Stimulated activated effector memory CD8-positive, alpha-beta T cell treated with anti-CD3 and anti-CD28 coated beads, Interleukin-12 subunit alpha, Interleukin-12 subunit beta, amount 100 ng/mL, for 72 hours (primary cell): ENCODE data around the gene FAF1.

Experiments used
- ATAC-seq: fragments of 150-1000 bp; cut with Tn5 transposase; 2 replicates; pipeline ENCODE4 v1.10.0; 2021
- DNase-seq, 2 donors: peaks; one replicate each; pipeline ENCODE4 v3.0.0; 2021 to 2022; ENCODE audit warnings: low spot score in 2 of 2
- H3K27ac Mint-ChIP-seq: one replicate; pipeline ENCODE4 v1.8.0; 2022; ENCODE audit warnings: mild to moderate bottlenecking, mixed read lengths
- H3K36me3 Mint-ChIP-seq: one replicate; pipeline ENCODE4 v1.8.0; 2022; ENCODE audit warnings: mild to moderate bottlenecking, mixed read lengths
- H3K4me1 Mint-ChIP-seq: one replicate; pipeline ENCODE4 v1.8.0; 2022; ENCODE audit warnings: mixed read lengths
- H3K4me3 Mint-ChIP-seq: one replicate; pipeline ENCODE4 v1.8.0; 2022; ENCODE audit warnings: mild to moderate bottlenecking, mixed read lengths
- H3K9me3 Mint-ChIP-seq: one replicate; pipeline ENCODE4 v1.8.0; 2022; ENCODE audit warnings: mixed read lengths

The FAF1 gene

GRCh38 chr1:50631161-50631560 lies 328.9 kb downstream of the FAF1 start:
- Mint-ChIP-seq H3K4me3 (no peak overlapping the region), H3K27ac (no peak overlapping the region), H3K4me1 (no peaks in the 10 kb centered on the region), H3K9me3 (no peaks in the 10 kb centered on the region), H3K36me3 (no peaks in the 10 kb centered on the region)
- ATAC-seq (peak; percentile 47), DNase-seq (no peak)

GRCh38 chr1:50622259-50622658 lies 337.8 kb downstream of the FAF1 start:
- no peak for DNase-seq
- no peak for ATAC-seq
- no peaks in the 10 kb centered on the region for H3K36me3 Mint-ChIP-seq
- no peaks in the 10 kb centered on the region for H3K9me3 Mint-ChIP-seq
- H3K27ac Mint-ChIP-seq = no peak overlapping the region
- no peaks in the 10 kb centered on the region for H3K4me1 Mint-ChIP-seq
- H3K4me3 Mint-ChIP-seq = no peak overlapping the region

GRCh38 chr1:50620680-50621329 lies 339.3 kb downstream of the FAF1 start:
- H3K9me3 Mint-ChIP-seq = peaks cover 3% of the 10 kb centered on the region
- DNase-seq (no peak), ATAC-seq (no peak)
- no peaks in the 10 kb centered on the region for H3K4me1 Mint-ChIP-seq
- H3K4me3 Mint-ChIP-seq = no peak overlapping the region
- H3K27ac Mint-ChIP-seq = no peak overlapping the region
- no peaks in the 10 kb centered on the region for H3K36me3 Mint-ChIP-seq

GRCh38 chr1:50615036-50615750 lies 344.9 kb downstream of the FAF1 start:
- H3K36me3 Mint-ChIP-seq = no peaks in the 10 kb centered on the region
- peaks cover 3% of the 10 kb centered on the region for H3K9me3 Mint-ChIP-seq
- no peak overlapping the region for H3K27ac Mint-ChIP-seq
- H3K4me3 Mint-ChIP-seq = no peak overlapping the region
- ATAC-seq = no peak
- no peak for DNase-seq
- H3K4me1 Mint-ChIP-seq = no peaks in the 10 kb centered on the region

GRCh38 chr1:50611675-50612074 lies 348.4 kb downstream of the FAF1 start:
- no peak overlapping the region for H3K27ac Mint-ChIP-seq
- peaks cover 3% of the 10 kb centered on the region for H3K9me3 Mint-ChIP-seq
- ATAC-seq = peak; percentile 79
- no peaks in the 10 kb centered on the region for H3K4me1 Mint-ChIP-seq
- H3K36me3 Mint-ChIP-seq = no peaks in the 10 kb centered on the region
- no peak for DNase-seq
- H3K4me3 Mint-ChIP-seq = no peak overlapping the region

- Mint-ChIP-seq H3K27ac (no peak overlapping the region), H3K4me3 (no peak overlapping the region), H3K9me3 (no peaks in the 10 kb centered on the region), H3K36me3 (no peaks in the 10 kb centered on the region), H3K4me1 (no peaks in the 10 kb centered on the region)
- DNase-seq = no peak
- no peak for ATAC-seq
Observed at GRCh38 chr1:50610563-50610962, 349.5 kb downstream of the FAF1 start.

GRCh38 chr1:50609508-50609907 lies 350.6 kb downstream of the FAF1 start:
- Mint-ChIP-seq H3K4me3 (no peak overlapping the region), H3K9me3 (no peaks in the 10 kb centered on the region), H3K36me3 (no peaks in the 10 kb centered on the region), H3K27ac (no peak overlapping the region), H3K4me1 (no peaks in the 10 kb centered on the region)
- DNase-seq = no peak
- ATAC-seq = no peak

GRCh38 chr1:50605186-50605875 lies 354.7 kb downstream of the FAF1 start:
- no peaks in the 10 kb centered on the region for H3K4me1 Mint-ChIP-seq
- no peaks in the 10 kb centered on the region for H3K9me3 Mint-ChIP-seq
- DNase-seq (no peak), ATAC-seq (no peak)
- H3K4me3 Mint-ChIP-seq = no peak overlapping the region
- no peaks in the 10 kb centered on the region for H3K36me3 Mint-ChIP-seq
- peak overlapping the region; percentile 36 for H3K27ac Mint-ChIP-seq

- H3K36me3 Mint-ChIP-seq = no peaks in the 10 kb centered on the region
- DNase-seq (no peak), ATAC-seq (no peak)
- H3K4me3 Mint-ChIP-seq = no peak overlapping the region
- peak overlapping the region; percentile 36 for H3K27ac Mint-ChIP-seq
- H3K4me1 Mint-ChIP-seq = no peaks in the 10 kb centered on the region
- H3K9me3 Mint-ChIP-seq = no peaks in the 10 kb centered on the region
Observed at GRCh38 chr1:50604580-50604979, 355.5 kb downstream of the FAF1 start.

GRCh38 chr1:50603274-50604271 lies 356.5 kb downstream of the FAF1 start:
- ATAC-seq (no peak), DNase-seq (no peak)
- no peaks in the 10 kb centered on the region for H3K36me3 Mint-ChIP-seq
- no peak overlapping the region for H3K4me3 Mint-ChIP-seq
- H3K27ac Mint-ChIP-seq = peak overlapping the region; percentile 36
- no peaks in the 10 kb centered on the region for H3K4me1 Mint-ChIP-seq
- H3K9me3 Mint-ChIP-seq = no peaks in the 10 kb centered on the region

- ATAC-seq (no peak), DNase-seq (no peak)
- H3K4me1 Mint-ChIP-seq = no peaks in the 10 kb centered on the region
- no peak overlapping the region for H3K4me3 Mint-ChIP-seq
- H3K9me3 Mint-ChIP-seq = no peaks in the 10 kb centered on the region
- H3K36me3 Mint-ChIP-seq = peaks cover 7% of the 10 kb centered on the region
- no peak overlapping the region for H3K27ac Mint-ChIP-seq
Observed at GRCh38 chr1:50599546-50599945, 360.5 kb downstream of the FAF1 start.

GRCh38 chr1:50595874-50596273 lies 364.2 kb downstream of the FAF1 start:
- Mint-ChIP-seq H3K27ac (no peak overlapping the region), H3K9me3 (no peaks in the 10 kb centered on the region), H3K4me1 (no peaks in the 10 kb centered on the region), H3K4me3 (no peak overlapping the region), H3K36me3 (peaks cover 12% of the 10 kb centered on the region)
- ATAC-seq (no peak), DNase-seq (no peak)

GRCh38 chr1:50593515-50593914 lies 366.6 kb downstream of the FAF1 start:
- DNase-seq (no peak), ATAC-seq (no peak)
- no peaks in the 10 kb centered on the region for H3K9me3 Mint-ChIP-seq
- H3K4me1 Mint-ChIP-seq = no peaks in the 10 kb centered on the region
- H3K27ac Mint-ChIP-seq = no peak overlapping the region
- no peak overlapping the region for H3K4me3 Mint-ChIP-seq
- peaks cover 18% of the 10 kb centered on the region for H3K36me3 Mint-ChIP-seq

GRCh38 chr1:50591598-50591997 lies 368.5 kb downstream of the FAF1 start:
- no peak for DNase-seq
- Mint-ChIP-seq H3K4me1 (no peaks in the 10 kb centered on the region), H3K27ac (no peak overlapping the region), H3K9me3 (no peaks in the 10 kb centered on the region), H3K36me3 (peaks cover 18% of the 10 kb centered on the region), H3K4me3 (no peak overlapping the region)
- ATAC-seq = no peak

GRCh38 chr1:50582346-50582745 lies 377.7 kb downstream of the FAF1 start:
- H3K9me3 Mint-ChIP-seq = no peaks in the 10 kb centered on the region
- no peaks in the 10 kb centered on the region for H3K4me1 Mint-ChIP-seq
- DNase-seq = no peak
- ATAC-seq = no peak
- H3K27ac Mint-ChIP-seq = no peak overlapping the region
- H3K36me3 Mint-ChIP-seq = peaks cover 32% of the 10 kb centered on the region
- H3K4me3 Mint-ChIP-seq = no peak overlapping the region
